COLO668 (cell line): Measurements from ENCODE around the gene CPE.

ENCODE experiments used
- DNase-seq: peaks from one replicate; lab custom pipeline; 2025; ENCODE audit not compliant: unreplicated experiment; lab: John Stamatoyannopoulos, UW

CPE gene

GRCh38 chr4:165364452-165365080 lies 14.2 kb upstream of the CPE start:
- DNase-seq, result no peak

GRCh38 chr4:165367040-165367439 lies 11.8 kb upstream of the CPE start:
- no peak for DNase-seq

GRCh38 chr4:165368114-165368513 lies 10.7 kb upstream of the CPE start:
- no peak for DNase-seq

- no peak for DNase-seq
Measured at GRCh38 chr4:165368567-165368966, 10.2 kb upstream of the CPE start.

GRCh38 chr4:165369522-165369921 lies 9.3 kb upstream of the CPE start:
- DNase-seq, result no peak

- DNase-seq, result no peak
Measured at GRCh38 chr4:165370530-165370929, 8.3 kb upstream of the CPE start.

- DNase-seq, result no peak
Measured at GRCh38 chr4:165375465-165375864, 3.3 kb upstream of the CPE start.

GRCh38 chr4:165378398-165378744 lies 437 bp upstream of the CPE start:
- DNase-seq, result no peak

GRCh38 chr4:165379678-165380064 lies 863 bp downstream of the CPE start:
- peak; percentile 34 for DNase-seq

GRCh38 chr4:165380805-165381204 lies 2.0 kb downstream of the CPE start:
- DNase-seq, result no peak

- no peak for DNase-seq
Measured at GRCh38 chr4:165381821-165382373, 3.1 kb downstream of the CPE start.

GRCh38 chr4:165382640-165383039 lies 3.8 kb downstream of the CPE start:
- DNase-seq, result no peak

- no peak for DNase-seq
Measured at GRCh38 chr4:165383591-165384073, 4.8 kb downstream of the CPE start.

GRCh38 chr4:165384186-165384585 lies 5.4 kb downstream of the CPE start:
- DNase-seq, result no peak

GRCh38 chr4:165384598-165384997 lies 5.8 kb downstream of the CPE start:
- no peak for DNase-seq

- DNase-seq, result no peak
Measured at GRCh38 chr4:165385126-165385525, 6.3 kb downstream of the CPE start.

GRCh38 chr4:165386328-165386727 lies 7.5 kb downstream of the CPE start:
- DNase-seq, result no peak

- DNase-seq, result no peak
Measured at GRCh38 chr4:165388756-165389155, 9.9 kb downstream of the CPE start.

- no peak for DNase-seq
Measured at GRCh38 chr4:165393051-165393450, 14.2 kb downstream of the CPE start.

GRCh38 chr4:165393704-165394103 lies 14.9 kb downstream of the CPE start:
- no peak for DNase-seq

GRCh38 chr4:165394275-165394674 lies 15.5 kb downstream of the CPE start:
- DNase-seq, result no peak

- peak; percentile 62 for DNase-seq
Measured at GRCh38 chr4:165398570-165398969, 19.8 kb downstream of the CPE start.

- no peak for DNase-seq
Measured at GRCh38 chr4:165402375-165402774, 23.6 kb downstream of the CPE start.
